Measurements from ENCODE around the gene THEM4.
"Not testable (repeated sequence)": the region's sequence is repeated elsewhere in the genome, so short reads cannot be mapped to it uniquely, and the experiment has no call there.

THEM4 gene

DNA sequence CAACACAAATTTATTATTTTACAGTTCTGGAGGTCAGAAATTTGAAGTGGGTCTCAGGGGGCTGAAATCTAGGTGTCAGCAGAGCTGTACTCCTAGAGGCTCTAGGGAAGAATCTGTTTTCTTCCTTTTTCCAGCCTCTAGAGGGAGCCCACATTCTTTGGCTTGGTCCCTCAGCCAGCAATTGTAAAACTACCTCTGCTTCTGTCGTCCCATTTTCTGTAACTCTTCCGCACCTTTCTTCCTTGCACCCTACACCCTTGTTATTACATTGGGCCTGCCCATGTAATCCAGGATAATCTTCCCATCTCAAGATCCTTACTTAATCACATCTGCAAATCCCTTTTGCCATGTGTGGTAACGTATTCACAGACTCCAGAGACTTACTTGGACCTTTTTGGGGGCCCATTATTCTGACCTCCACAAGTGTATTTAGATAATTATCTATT is 24.8 kb upstream of the THEM4 start:
- peak; percentile 42 for DNase-seq (ENCODE audit: low spot score)

DNA sequence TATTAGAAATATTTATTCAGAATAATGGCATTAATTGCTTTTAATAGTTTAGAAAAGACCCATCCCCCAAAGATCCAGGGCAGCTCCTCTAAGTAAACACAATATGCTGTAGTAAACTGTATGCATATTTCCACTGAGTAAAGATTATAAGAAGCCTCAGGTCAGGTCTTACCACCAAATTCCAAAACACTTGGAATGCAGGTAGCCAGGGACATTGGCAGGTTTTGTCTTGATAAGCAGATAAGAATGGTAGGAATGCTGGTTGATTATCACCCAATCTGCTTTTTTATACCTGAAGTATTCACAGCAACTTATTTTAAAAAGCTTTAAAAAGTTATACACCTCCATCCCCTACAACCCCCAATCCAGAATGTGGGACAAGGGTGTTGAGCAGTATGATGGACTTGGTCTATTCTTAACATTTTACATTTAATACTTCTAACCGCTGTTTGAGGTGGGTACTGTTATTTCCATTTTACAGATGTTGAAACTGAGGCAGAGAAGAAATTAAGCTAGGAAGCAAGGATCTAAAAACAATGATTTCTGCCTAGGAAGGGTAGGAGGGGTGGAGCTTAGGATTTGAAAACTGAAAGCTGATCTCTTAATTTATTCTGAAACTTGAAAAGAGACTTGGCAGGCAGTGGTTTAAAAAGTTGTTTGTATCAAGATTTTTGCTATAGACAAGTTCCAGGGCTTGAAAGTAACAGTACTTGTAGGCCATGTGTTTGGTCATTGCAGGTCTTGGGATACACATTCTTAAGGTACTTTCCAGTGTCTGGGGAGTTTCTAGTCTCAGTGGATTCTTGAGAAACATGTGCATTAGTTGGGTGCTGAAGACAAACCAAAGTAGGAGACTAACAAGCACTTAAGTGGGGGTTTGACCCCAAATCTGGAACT is 15.6 kb upstream of the THEM4 start:
- no peak for DNase-seq (ENCODE audit: low spot score)

- DNase-seq (ENCODE audit: low spot score): no peak
Measured at GRCh38 chr1:151923422-151923821, 14.1 kb upstream of the THEM4 start.

DNA sequence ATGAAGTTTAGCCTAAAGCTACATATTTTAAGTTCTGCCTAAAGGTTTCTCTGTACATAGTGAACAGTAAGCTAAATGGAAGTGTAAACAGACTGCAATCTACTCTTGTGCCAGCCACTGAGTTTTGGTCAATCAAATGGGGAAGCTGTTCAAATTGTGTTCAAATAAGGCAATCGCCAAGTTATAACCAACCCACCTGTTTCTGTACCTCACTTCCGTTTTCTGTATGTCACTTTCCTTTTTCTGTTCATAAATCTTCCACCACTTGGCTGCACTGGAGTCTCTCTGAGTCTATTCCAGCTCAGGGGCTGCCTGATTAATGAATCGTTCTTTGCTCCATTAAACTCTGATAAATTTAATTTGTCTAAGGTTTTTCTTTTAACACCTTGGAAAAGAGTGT is 10.8 kb upstream of the THEM4 start:
- DNase-seq (ENCODE audit: low spot score): no peak

- no peak for DNase-seq (ENCODE audit: low spot score)
Measured at GRCh38 chr1:151918819-151919610, 9.7 kb upstream of the THEM4 start.

DNA sequence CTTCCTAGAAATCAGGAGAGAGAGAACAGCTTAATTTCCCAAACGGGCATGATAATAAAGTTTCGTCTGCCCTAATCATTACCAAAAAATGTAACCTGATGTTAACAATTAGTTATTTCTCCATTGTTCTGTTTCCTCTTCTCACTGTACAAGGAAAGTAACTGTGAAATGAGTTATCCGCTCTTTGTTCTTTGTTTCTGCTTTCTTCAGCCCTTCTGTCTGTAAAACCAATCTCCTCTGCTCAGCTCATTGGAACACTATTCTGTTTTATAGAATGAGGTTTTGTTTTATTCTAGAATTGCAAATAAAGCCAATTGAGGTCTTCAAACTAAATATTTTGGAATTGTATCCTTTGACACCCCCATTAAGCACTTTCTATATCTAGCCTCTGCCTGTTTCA is 8.8 kb upstream of the THEM4 start:
- peak; percentile 32 for DNase-seq (ENCODE audit: low spot score)

- no peak for DNase-seq (ENCODE audit: low spot score)
Measured at GRCh38 chr1:151916726-151917370, 7.5 kb upstream of the THEM4 start.

DNA sequence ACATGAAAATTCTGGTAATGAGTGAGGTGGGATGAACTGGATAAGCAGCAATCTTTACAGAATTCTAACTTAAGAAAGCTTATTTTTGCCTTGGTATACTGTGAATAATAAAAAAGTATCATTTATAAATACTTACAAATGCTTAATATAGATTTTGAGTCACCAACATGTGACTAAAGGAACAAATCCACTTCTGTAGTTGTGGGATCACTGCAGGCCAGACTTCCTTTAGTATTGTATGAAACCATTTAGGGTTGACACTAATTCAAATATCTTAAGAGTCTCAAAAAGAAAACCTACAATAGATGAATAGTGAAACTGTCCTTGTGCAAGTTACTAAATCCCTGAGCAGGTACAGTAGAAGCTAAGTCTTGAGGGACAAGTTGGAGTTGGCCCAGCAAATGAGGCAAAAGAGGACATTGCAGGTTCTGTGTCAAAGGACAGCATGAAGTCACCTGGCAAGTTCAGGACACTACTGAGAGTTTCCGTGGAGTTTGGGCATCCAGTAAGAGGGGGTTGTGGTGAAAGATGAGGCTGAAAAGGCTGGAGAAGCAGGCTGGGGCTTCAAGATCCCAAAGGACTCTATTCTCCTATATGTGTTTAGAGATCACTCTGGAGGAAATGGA is 5.9 kb upstream of the THEM4 start:
- DNase-seq (ENCODE audit: low spot score): no peak

- no peak for DNase-seq (ENCODE audit: low spot score)
Measured at GRCh38 chr1:151914076-151914475, 4.8 kb upstream of the THEM4 start.

GRCh38 chr1:151912973-151913372 is 3.7 kb upstream of the THEM4 start:
- no peak for DNase-seq (ENCODE audit: low spot score)

DNA sequence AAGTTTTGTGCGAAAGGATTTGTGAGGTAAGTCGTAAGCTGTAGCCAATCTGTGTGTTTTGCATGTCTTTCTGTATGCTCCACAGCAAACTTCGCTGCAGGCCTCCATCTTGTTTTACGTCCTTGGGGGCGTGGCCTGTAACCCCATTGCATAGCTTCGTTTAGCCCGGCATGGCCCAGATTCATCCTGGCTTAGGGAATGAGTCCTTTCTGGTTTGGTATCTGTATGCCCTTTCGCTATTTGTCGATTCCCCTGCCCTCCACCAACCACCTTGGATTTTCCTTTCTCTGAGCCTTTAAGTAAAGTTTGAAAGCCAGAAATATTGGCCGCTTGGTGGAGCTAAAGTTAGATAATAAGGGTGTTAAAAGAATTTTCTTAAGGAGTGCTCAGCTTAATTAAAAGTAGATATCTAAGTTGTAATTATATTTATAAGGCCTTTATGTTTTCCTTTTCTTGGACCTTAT is 1.1 kb downstream of the THEM4 start:
- no peak for DNase-seq (ENCODE audit: low spot score)

DNA sequence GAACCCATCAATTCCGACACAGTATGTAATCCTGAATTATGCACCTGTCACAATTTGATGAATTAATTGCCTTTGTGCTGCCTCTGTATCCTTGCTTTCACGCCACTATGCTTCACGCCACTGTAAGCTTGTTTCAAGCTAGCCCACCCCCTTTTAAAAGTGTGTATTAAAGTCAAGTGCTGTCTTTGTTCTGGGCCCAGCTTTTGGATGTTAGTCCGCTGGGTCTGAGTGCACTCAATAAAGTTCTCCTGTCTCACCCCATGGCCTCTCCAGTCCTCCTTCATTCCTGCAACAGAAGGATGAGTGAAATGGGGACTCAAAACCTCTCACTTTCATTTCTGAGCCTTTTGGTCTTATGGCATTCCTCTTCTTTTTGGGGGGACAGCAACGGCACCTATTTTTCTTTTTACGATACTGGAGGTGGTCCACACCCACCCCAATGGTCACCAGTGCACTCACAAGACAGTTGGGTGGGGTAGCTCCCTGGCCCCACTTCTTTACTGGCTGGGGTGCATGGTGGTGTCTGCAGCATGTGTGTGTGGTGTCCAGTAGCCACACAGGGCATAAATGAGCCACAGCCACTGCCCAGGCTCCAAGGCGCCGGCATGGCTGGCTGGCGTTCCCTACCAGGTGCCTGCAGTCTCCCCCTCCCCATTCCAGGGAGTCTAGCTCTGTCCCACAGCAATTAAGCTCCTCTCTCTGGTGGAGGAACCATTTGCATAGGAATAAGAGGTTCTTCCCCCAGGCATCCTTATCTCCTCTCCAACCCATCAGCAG is 1.8 kb downstream of the THEM4 start:
- DNase-seq (ENCODE audit: low spot score): no peak

GRCh38 chr1:151906324-151906645 is 3.0 kb downstream of the THEM4 start:
- DNase-seq (ENCODE audit: low spot score): not testable (repeated sequence)

GRCh38 chr1:151905443-151906323 is 3.6 kb downstream of the THEM4 start:
- DNase-seq (ENCODE audit: low spot score): not testable (repeated sequence)

- no peak for DNase-seq (ENCODE audit: low spot score)
Measured at GRCh38 chr1:151905070-151905442, 4.3 kb downstream of the THEM4 start.

DNA sequence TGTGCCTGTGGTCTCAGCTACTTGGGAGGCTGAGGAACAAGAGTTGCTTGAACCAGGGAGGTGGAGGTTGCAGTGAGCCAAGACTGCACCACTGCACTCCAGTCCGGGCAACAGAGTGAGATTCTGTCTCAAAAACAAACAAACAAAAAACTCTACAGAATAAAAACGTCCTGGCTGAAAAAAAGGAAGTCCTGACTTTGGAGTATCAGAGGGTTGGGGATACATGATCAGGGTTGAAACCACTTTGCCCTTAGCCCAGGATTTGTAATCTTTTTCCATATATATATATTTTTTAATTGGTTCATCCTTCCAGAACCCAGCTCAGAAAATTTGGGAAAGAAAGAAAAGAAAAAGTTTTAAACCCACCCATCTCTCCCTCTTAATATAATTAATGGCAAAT is 6.5 kb downstream of the THEM4 start:
- no peak for DNase-seq (ENCODE audit: low spot score)

DNA sequence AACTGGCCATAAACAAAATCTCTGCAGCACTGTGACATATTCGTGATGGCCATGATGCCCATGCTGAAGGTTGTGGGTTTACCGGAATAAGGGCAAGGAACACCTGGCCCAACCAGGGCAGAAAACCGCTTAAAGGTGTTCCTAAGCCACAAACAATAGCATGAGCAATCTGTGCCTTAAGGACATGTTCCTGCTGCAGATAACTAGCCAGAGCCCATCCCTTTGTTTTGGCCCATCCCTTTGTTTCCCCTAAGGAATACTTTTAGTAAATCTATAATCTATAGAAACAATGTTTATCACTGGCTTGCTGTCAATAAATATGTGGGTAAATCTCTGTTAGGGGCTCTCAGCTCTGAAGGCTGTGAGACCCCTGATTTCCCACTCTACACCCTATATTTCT is 8.5 kb downstream of the THEM4 start:
- DNase-seq (ENCODE audit: low spot score): not testable (repeated sequence)

DNA sequence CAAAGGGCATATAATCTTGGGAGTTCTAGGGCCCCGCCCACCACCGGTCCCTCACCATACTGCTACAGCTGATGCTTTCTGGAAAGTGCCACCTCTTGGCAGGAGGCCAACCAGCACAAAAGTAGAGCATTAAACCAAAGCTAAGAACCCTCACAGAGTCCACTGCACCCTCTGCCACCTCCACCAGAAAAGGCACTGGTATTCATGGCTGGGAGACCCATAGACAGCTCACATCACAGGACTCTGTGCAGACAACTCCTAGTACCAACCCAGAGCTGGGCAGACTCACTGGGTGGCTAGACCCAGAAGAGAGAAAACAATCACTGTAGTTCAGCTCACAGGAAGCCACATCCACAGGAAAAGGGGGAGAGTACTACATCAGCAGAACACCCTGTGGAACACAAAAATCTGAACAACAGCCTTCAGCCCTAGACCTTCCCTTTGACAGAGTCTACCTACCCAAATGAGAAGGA is 10.8 kb downstream of the THEM4 start:
- no peak for DNase-seq (ENCODE audit: low spot score)

- no peak for DNase-seq (ENCODE audit: low spot score)
Measured at GRCh38 chr1:151897991-151898431, 11.3 kb downstream of the THEM4 start.

All from globus pallidus (tissue), 1 donor.